HL-60/S4 treated with phorbol 12-myristate 13-acetate at 8.2 ng/mL for 4 days and 3 days (cell line): ENCODE data around the gene ETV7.

Source experiments
- in situ Hi-C: fragments of 300-500 bp; cut with MboI; formaldehyde crosslinking; loops from 2 replicates; pipeline ENCODE4 v1.15.0; 2022; ENCODE audit warnings: low sequenced_read_pairs

ETV7 gene

GRCh38 chr6:36384095-36384494 lies 3.4 kb downstream of the ETV7 start:
- in situ Hi-C loops = no loop called here

- in situ Hi-C loops = no loop called here
Observed at GRCh38 chr6:36383606-36384005, 3.9 kb downstream of the ETV7 start.

- in situ Hi-C loops = no loop called here
Observed at GRCh38 chr6:36382976-36383375, 4.5 kb downstream of the ETV7 start.

- in situ Hi-C loops = no loop called here
Observed at GRCh38 chr6:36381502-36382389, 5.7 kb downstream of the ETV7 start.

- in situ Hi-C loops = no loop called here
Observed at GRCh38 chr6:36380166-36380565, 7.3 kb downstream of the ETV7 start.

- in situ Hi-C loops = no loop called here
Observed at GRCh38 chr6:36378936-36379335, 8.5 kb downstream of the ETV7 start.

GRCh38 chr6:36378243-36378920 lies 9.1 kb downstream of the ETV7 start:
- in situ Hi-C loops = no loop called here

- in situ Hi-C loops = no loop called here
Observed at GRCh38 chr6:36377594-36377993, 9.9 kb downstream of the ETV7 start.

- in situ Hi-C loops = no loop called here
Observed at GRCh38 chr6:36376742-36377141, 10.7 kb downstream of the ETV7 start.

- in situ Hi-C loops = no loop called here
Observed at GRCh38 chr6:36376183-36376582, 11.3 kb downstream of the ETV7 start.

- in situ Hi-C loops = no loop called here
Observed at GRCh38 chr6:36375644-36376155, 11.8 kb downstream of the ETV7 start.

- in situ Hi-C loops = no loop called here
Observed at GRCh38 chr6:36374972-36375371, 12.5 kb downstream of the ETV7 start.

GRCh38 chr6:36374194-36374593 lies 13.3 kb downstream of the ETV7 start:
- in situ Hi-C loops = no loop called here

GRCh38 chr6:36373368-36374019 lies 14.0 kb downstream of the ETV7 start:
- in situ Hi-C loops = no loop called here

GRCh38 chr6:36372088-36372487 lies 15.4 kb downstream of the ETV7 start:
- in situ Hi-C loops = no loop called here

- in situ Hi-C loops = no loop called here
Observed at GRCh38 chr6:36371211-36371610, 16.3 kb downstream of the ETV7 start.

- in situ Hi-C loops = no loop called here
Observed at GRCh38 chr6:36370638-36371037, 16.8 kb downstream of the ETV7 start.

- in situ Hi-C loops = no loop called here
Observed at GRCh38 chr6:36368921-36369865, 18.3 kb downstream of the ETV7 start.

GRCh38 chr6:36368421-36368820 lies 19.0 kb downstream of the ETV7 start:
- in situ Hi-C loops = no loop called here

- in situ Hi-C loops = no loop called here
Observed at GRCh38 chr6:36367743-36368142, 19.7 kb downstream of the ETV7 start.
